ENCODE measurements around the gene CEP112. TPM values are rescaled to one million over a fixed set of nuclear protein-coding genes. Genes with fewer than 3 reads are reported as not detected.

Gene CEP112
- total and polyA plus RNA-seq, 2 donors (not counting 3 experiments of a cell fraction or from before 2014, with no cell fraction given), result 1.5 to 25.3 TPM

GRCh38 chr17:66073384-66073783 lies 118.5 kb downstream of the CEP112 start:
- no peak for DNase-seq (ENCODE audit: low read depth, low spot score)
- no peak for TF ChIP-seq MAX (IDR thresholded peaks at IDR 0.05; ENCODE audit: insufficient read depth, insufficient read length)
- no peak for TF ChIP-seq CTCF (IDR thresholded peaks at IDR 0.05; ENCODE audit: extremely low read depth in 1 of 2, insufficient read depth in 1 of 2, low read depth in 1 of 2, low read length in 2 of 2)
- TF ChIP-seq POLR2AphosphoS5 (IDR thresholded peaks at IDR 0.05; ENCODE audit: insufficient read depth, low read depth, low read length), result no peak
- no peak for TF ChIP-seq GATA2 (IDR thresholded peaks at IDR 0.05; ENCODE audit: insufficient read depth, insufficient read length, low read depth, low read length)
- no peak for TF ChIP-seq JUN (IDR thresholded peaks at IDR 0.05; ENCODE audit: borderline replicate concordance, insufficient read depth, insufficient read length, low read depth)
- TF ChIP-seq POLR2A (IDR thresholded peaks at IDR 0.05; ENCODE audit: low read depth, low read length), result no peak
- TF ChIP-seq FOS (IDR thresholded peaks at IDR 0.05; ENCODE audit: borderline replicate concordance, insufficient read depth, low read length), result no peak
- FAIRE-seq, result no peak
- no peaks in the 10 kb centered on the region for H3K9me3 ChIP-seq (replicated peaks; ENCODE audit: control insufficient read depth, insufficient read depth, low read length)
- H3K36me3 ChIP-seq (ENCODE audit: control insufficient read depth in 2 of 2, extremely low read depth in 1 of 2, insufficient read depth in 2 of 2, low read length in 2 of 2), result no peaks in the 10 kb centered on the region
- H3K79me2 ChIP-seq (ENCODE audit: control insufficient read depth, insufficient read depth, low read length), result no peaks in the 10 kb centered on the region
- H3K27me3 ChIP-seq (ENCODE audit: control insufficient read depth in 2 of 2, insufficient read depth in 2 of 2, low read length in 2 of 2), result no peaks in the 10 kb centered on the region
- H2AFZ ChIP-seq (ENCODE audit: low read depth, low read length), result no peak overlapping the region
- BruUV-seq (replicated peaks), result no TSS peak
- no peak overlapping the region for H3K4me3 ChIP-seq (replicated peaks in 1 of 3; ENCODE audit: insufficient read depth in 1 of 3, low read depth in 1 of 3, low read length in 3 of 3)
- no peaks in the 10 kb centered on the region for H3K9me1 ChIP-seq (replicated peaks; ENCODE audit: control insufficient read depth, extremely low read depth, insufficient read depth, low read length)
- H3K9ac ChIP-seq (replicated peaks; ENCODE audit: extremely low read depth, insufficient read depth, low read length), result no peak overlapping the region
- dilution Hi-C loops (cut with MboI; ENCODE audit: extremely low pct_ligation_motif_present, low sequenced_read_pairs), result no loop called here
- no peaks in the 10 kb centered on the region for H3K4me1 ChIP-seq (ENCODE audit: control insufficient read depth, extremely low read depth, insufficient read depth, low read length)
- H3K27ac ChIP-seq (ENCODE audit: insufficient read depth, low read depth, low read length), result no peak overlapping the region
- no peaks in the 10 kb centered on the region for H4K20me1 ChIP-seq (replicated peaks; ENCODE audit: control insufficient read depth, extremely low read depth, insufficient read depth, low read length)
- intact Hi-C loops (cut with micrococcal nuclease), result no loop called here
- no peak overlapping the region for H3K4me2 ChIP-seq (ENCODE audit: insufficient read depth, low read length)
- POLR2A ChIA-PET, result no interaction called here
- CTCF ChIA-PET, result no interaction called here

All from endothelial cell of umbilical vein (primary cell).